Ishikawa (cell line): ENCODE results near the gene KCNK10.

ENCODE experiments used
- CEBPB ChIP-seq: IDR thresholded peaks from 2 replicates; pipeline ENCODE4 v1.6.1; 2012
- CREB1 ChIP-seq: IDR thresholded peaks from 2 replicates; pipeline ENCODE4 v1.6.1; 2012; ENCODE audit warnings: low read depth
- EP300 ChIP-seq: IDR thresholded peaks from 2 replicates; pipeline ENCODE4 v1.6.1; 2012; ENCODE audit warnings: borderline replicate concordance
- FOXM1 ChIP-seq: IDR thresholded peaks from 2 replicates; pipeline ENCODE4 v1.6.1; 2012; ENCODE audit warnings: low read depth, borderline replicate concordance
- NFIC ChIP-seq: IDR thresholded peaks from 2 replicates; pipeline ENCODE4 v1.6.1; 2012
- RAD21 ChIP-seq: IDR thresholded peaks from 2 replicates; pipeline ENCODE4 v1.6.1; 2012; ENCODE audit warnings: low read depth
- REST ChIP-seq: IDR thresholded peaks from 2 replicates; pipeline ENCODE4 v1.6.1; 2012; ENCODE audit warnings: low read depth, mild to moderate bottlenecking
- TAF1 ChIP-seq: IDR thresholded peaks from 2 replicates; pipeline ENCODE4 v1.6.1; 2012; ENCODE audit warnings: low read depth, mild to moderate bottlenecking
- TEAD4 ChIP-seq: IDR thresholded peaks from 2 replicates; pipeline ENCODE4 v1.6.1; 2012
- USF1 ChIP-seq: IDR thresholded peaks from 2 replicates; pipeline ENCODE4 v1.6.1; 2012
- YY1 ChIP-seq: IDR thresholded peaks from 2 replicates; pipeline ENCODE4 v1.6.1; 2012; ENCODE audit warnings: low read depth
- ZBTB7A ChIP-seq: IDR thresholded peaks from 2 replicates; pipeline ENCODE4 v1.6.1; 2012; ENCODE audit warnings: low read depth
- TF ChIP-seq, protein P1 (sequence below): IDR thresholded peaks from 2 replicates; pipeline ENCODE4 v1.6.1; 2012

DNA sequence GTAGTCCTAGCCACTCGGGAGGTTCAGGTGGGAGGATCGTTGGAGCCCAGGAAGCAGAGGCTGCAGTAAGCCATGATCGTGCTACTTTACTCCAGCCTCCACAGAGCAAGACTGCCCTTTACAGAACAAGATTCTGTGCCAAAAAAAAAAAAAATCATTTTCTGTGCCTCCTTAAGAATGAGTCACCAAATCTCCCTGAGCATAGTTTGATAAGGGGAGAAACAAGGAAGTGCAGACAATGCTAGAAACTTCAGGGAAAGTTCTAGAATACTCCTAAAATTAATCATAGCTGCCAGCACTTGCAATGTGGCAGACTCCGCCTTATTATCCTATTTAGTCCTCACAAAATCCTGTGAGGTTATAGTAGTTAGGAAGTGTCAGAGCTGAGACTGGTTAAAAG, 74.5 kb downstream of the KCNK10 start:
- TF ChIP-seq NFIC (no peak), EP300 (no peak), CEBPB (no peak), TAF1 (no peak), CREB1 (no peak), TEAD4 (no peak), FOXM1 (no peak), REST (no peak), YY1 (no peak), RAD21 (no peak), USF1 (no peak), ZBTB7A (no peak)
- TF ChIP-seq, protein P1, sequence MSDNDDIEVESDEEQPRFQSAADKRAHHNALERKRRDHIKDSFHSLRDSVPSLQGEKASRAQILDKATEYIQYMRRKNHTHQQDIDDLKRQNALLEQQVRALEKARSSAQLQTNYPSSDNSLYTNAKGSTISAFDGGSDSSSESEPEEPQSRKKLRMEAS: no peak
